ENCODE measurements around the gene MKS1. TPM values are rescaled to one million over a fixed set of nuclear protein-coding genes. Genes with fewer than 3 reads are reported as not detected.

Gene MKS1
- 10 to 100 TPM; 12.5 to 15.0 TPM for total RNA-seq
- long read RNA-seq, transcript MKS1-202 (18 exons, 2,397 nt): major isoform, 14 of 21 reads
- long read RNA-seq, partial matches to known transcripts: 1 of 21 reads
- long read RNA-seq, other reads (novel, unspliced or antisense): 6 of 21 reads

GRCh38 chr17:58219007-58219788, at the start of gene MKS1:
Gene MKS1 (minus strand): TSS chr17:58219255. CDS start chr17:58219230, 25 bp downstream.
- peak; percentile 99 for ATAC-seq
- DNase-seq: peak; percentile 92 to 97
- intact Hi-C loops (cut with DNase I, micrococcal nuclease): no loop called here

- ATAC-seq (no peak), DNase-seq (no peak)
- intact Hi-C loops (cut with DNase I, micrococcal nuclease): no loop called here
Observed at GRCh38 chr17:58268326-58268725, 49.3 kb upstream of the MKS1 start.

- ATAC-seq (no peak), DNase-seq (no peak)
- intact Hi-C loops (cut with DNase I, micrococcal nuclease): no loop called here
Observed at GRCh38 chr17:58267347-58268324, 48.6 kb upstream of the MKS1 start.

GRCh38 chr17:58265902-58266875, 47.1 kb upstream of the MKS1 start:
- DNase-seq (no peak), ATAC-seq (no peak)
- intact Hi-C loops (cut with DNase I, micrococcal nuclease): no loop called here

GRCh38 chr17:58265271-58265670, 46.2 kb upstream of the MKS1 start:
- DNase-seq (no peak), ATAC-seq (no peak)
- intact Hi-C loops (cut with DNase I, micrococcal nuclease): no loop called here

GRCh38 chr17:58264407-58265103, 45.5 kb upstream of the MKS1 start:
- DNase-seq (no peak), ATAC-seq (no peak)
- intact Hi-C loops (cut with DNase I, micrococcal nuclease): no loop called here

- intact Hi-C loops (cut with DNase I, micrococcal nuclease): no loop called here
- ATAC-seq (no peak), DNase-seq (no peak)
Observed at GRCh38 chr17:58263773-58264172, 44.7 kb upstream of the MKS1 start.

GRCh38 chr17:58262149-58262548, 43.1 kb upstream of the MKS1 start:
- DNase-seq: no peak
- intact Hi-C loops (cut with DNase I, micrococcal nuclease): no loop called here

GRCh38 chr17:58254803-58255202, 35.7 kb upstream of the MKS1 start:
- DNase-seq (no peak), ATAC-seq (no peak)
- intact Hi-C loops (cut with DNase I, micrococcal nuclease): no loop called here

More at GRCh38 chr17:58262149-58262548, 43.1 kb upstream of the MKS1 start:
- ATAC-seq: no peak

- intact Hi-C loops (cut with DNase I, micrococcal nuclease): no loop called here
- ATAC-seq (no peak), DNase-seq (no peak)
Observed at GRCh38 chr17:58253082-58253481, 34.0 kb upstream of the MKS1 start.

GRCh38 chr17:58252141-58252540, 33.1 kb upstream of the MKS1 start:
- no peak for ATAC-seq

GRCh38 chr17:58250344-58251011, 31.4 kb upstream of the MKS1 start:
- ATAC-seq (no peak), DNase-seq (no peak)
- intact Hi-C loops (cut with DNase I, micrococcal nuclease): no loop called here

More at GRCh38 chr17:58252141-58252540, 33.1 kb upstream of the MKS1 start:
- DNase-seq: no peak
- intact Hi-C loops (cut with DNase I, micrococcal nuclease): no loop called here

- peak; percentile 35 to 63 for DNase-seq
- intact Hi-C loops (cut with DNase I, micrococcal nuclease): no loop called here
- peak; percentile 88 for ATAC-seq
Observed at GRCh38 chr17:58249270-58250133, 30.4 kb upstream of the MKS1 start.

GRCh38 chr17:58248955-58249269, 29.9 kb upstream of the MKS1 start:
- ATAC-seq: no peak

GRCh38 chr17:58247511-58248363, 28.7 kb upstream of the MKS1 start:
- intact Hi-C loops (cut with DNase I, micrococcal nuclease): no loop called here
- DNase-seq (no peak), ATAC-seq (no peak)

More at GRCh38 chr17:58248955-58249269, 29.9 kb upstream of the MKS1 start:
- intact Hi-C loops (cut with DNase I, micrococcal nuclease): no loop called here
- DNase-seq: no peak

GRCh38 chr17:58246781-58247180, 27.7 kb upstream of the MKS1 start:
- intact Hi-C loops (cut with DNase I, micrococcal nuclease): no loop called here
- ATAC-seq (no peak), DNase-seq (no peak)

Measured in left colon (tissue), 2 donors.